A673 (cell line): ENCODE results near the gene LILRA2. TPM values are rescaled to one million over a fixed set of nuclear protein-coding genes. Genes with fewer than 3 reads are reported as not detected.

Source experiments
- BruUV-seq: library from RNA; stranded (reverse); fragments of 400-500 nt; replicated peaks from 2 replicates; lab custom pipeline; 2021; lab: Mats Ljungman, UMichigan
- CTCF ChIA-PET: fragments of 300-600 bp; sonication (Branson Sonifier 250); formaldehyde crosslinking; loops from one replicate; lab custom pipeline; 2022; ENCODE audit warnings: antibody characterized with exemption; lab: Charles Lee
- POLR2A ChIA-PET: fragments of 300-600 bp; sonication (Branson Sonifier 250); formaldehyde crosslinking; loops from one replicate; lab custom pipeline; 2022; ENCODE audit warnings: antibody characterized with exemption; ENCODE audit not compliant: low non-redundant PET; lab: Charles Lee
- DNase-seq: peaks from one replicate; pipeline ENCODE4 v3.0.0-alpha.2; 2015; ENCODE audit warnings: low spot score
- H3K27ac ChIP-seq: fragments of 200-600 bp; sonication (generic); 2 replicates; pipeline ENCODE4 v1.5.1; 2016; ENCODE audit warnings: mixed run types, low read depth, mild to moderate bottlenecking, mixed read lengths, antibody characterized with exemption, low read length; ENCODE audit not compliant: poor library complexity, severe bottlenecking
- H3K27me3 ChIP-seq: fragments of 200-600 bp; sonication (generic); replicated peaks from 2 replicates; pipeline ENCODE4 v1.6.1; 2017; ENCODE audit warnings: mixed run types, low read depth, mild to moderate bottlenecking, mixed read lengths, antibody characterized with exemption, low read length; ENCODE audit not compliant: insufficient read depth, poor library complexity
- H3K36me3 ChIP-seq: fragments of 200-600 bp; sonication (generic); 2 replicates; pipeline ENCODE4 v1.6.1; 2016; ENCODE audit warnings: mixed run types, mild to moderate bottlenecking, mixed read lengths, antibody characterized with exemption, low read length; ENCODE audit not compliant: insufficient read depth, poor library complexity, severe bottlenecking
- H3K4me1 ChIP-seq: fragments of 200-600 bp; sonication (generic); 2 replicates; pipeline ENCODE4 v1.6.1; 2017; ENCODE audit warnings: mixed run types, mild to moderate bottlenecking, mixed read lengths, antibody characterized with exemption, low read length; ENCODE audit not compliant: insufficient read depth, poor library complexity, severe bottlenecking
- H3K4me3 ChIP-seq: fragments of 200-600 bp; sonication (generic); 2 replicates; pipeline ENCODE4 v1.5.1; 2016; ENCODE audit warnings: low read depth, mixed run types, mild to moderate bottlenecking, mixed read lengths, low read length; ENCODE audit not compliant: poor library complexity, severe bottlenecking
- H3K9me3 ChIP-seq: fragments of 200-600 bp; sonication (generic); 2 replicates; pipeline ENCODE4 v1.6.1; 2016; ENCODE audit warnings: mixed run types, low read depth, mild to moderate bottlenecking, mixed read lengths, antibody characterized with exemption, low read length; ENCODE audit not compliant: poor library complexity, severe bottlenecking
- CTCF ChIP-seq: fragments of 300-800, 200-600 bp; sonication (generic); conservative IDR thresholded peaks from 2 replicates; pipeline ENCODE4 v1.5.1; 2017; ENCODE audit warnings: low read depth, mild to moderate bottlenecking, antibody characterized with exemption, low read length, moderate library complexity, mixed read lengths
- EZH2 ChIP-seq: fragments of 200-600 bp; sonication (generic); IDR thresholded peaks from 2 replicates; pipeline ENCODE4 v1.6.1; 2017; ENCODE audit warnings: borderline replicate concordance, low read depth, mild to moderate bottlenecking, mixed read lengths, antibody characterized with exemption, low read length; ENCODE audit not compliant: poor library complexity, severe bottlenecking
- intact Hi-C: fragments of 100-400 bp; cut with micrococcal nuclease; formaldehyde crosslinking; loops from one replicate; pipeline ENCODE4 v1.10.0; 2022; ENCODE audit not compliant: unreplicated experiment
- total RNA-seq: library from RNA; stranded (reverse); gene quantifications from 2 replicates; pipeline ENCODE4 v1.2.3, GENCODE V29; 2021

Gene LILRA2
- total RNA-seq, 1 experiment from 2014 or later = not detected

DNA sequence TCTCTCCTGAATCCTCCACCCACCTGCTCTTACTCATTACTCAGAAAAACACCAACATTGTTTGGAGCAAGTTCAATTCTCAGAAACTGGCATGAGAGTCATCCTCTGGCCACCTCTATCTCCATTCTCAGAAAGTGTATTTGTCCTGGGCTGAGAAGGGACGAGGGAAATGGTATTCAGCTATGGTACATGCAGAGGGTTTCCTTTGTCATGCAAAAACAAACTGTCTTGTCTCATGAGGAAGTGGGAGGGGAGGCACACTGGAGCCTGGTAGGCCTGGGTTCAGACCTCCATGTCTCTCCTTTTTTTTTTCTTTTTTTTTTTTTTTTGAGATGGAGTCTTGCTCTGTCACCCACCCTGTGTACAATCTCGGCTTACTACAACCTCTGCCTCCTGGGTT, 31.9 kb upstream of the LILRA2 start:
- Histone ChIP-seq H3K4me3 (no peak overlapping the region), H3K27me3 (peaks cover 9% of the 10 kb centered on the region), H3K36me3 (no peaks in the 10 kb centered on the region), H3K9me3 (no peaks in the 10 kb centered on the region), H3K27ac (no peak overlapping the region), H3K4me1 (no peaks in the 10 kb centered on the region)
- no TSS peak for BruUV-seq
- intact Hi-C loops = no loop called here
- CTCF ChIA-PET = no interaction called here
- POLR2A ChIA-PET = no interaction called here
- TF ChIP-seq CTCF (no peak), EZH2 (no peak)
- DNase-seq = no peak

DNA sequence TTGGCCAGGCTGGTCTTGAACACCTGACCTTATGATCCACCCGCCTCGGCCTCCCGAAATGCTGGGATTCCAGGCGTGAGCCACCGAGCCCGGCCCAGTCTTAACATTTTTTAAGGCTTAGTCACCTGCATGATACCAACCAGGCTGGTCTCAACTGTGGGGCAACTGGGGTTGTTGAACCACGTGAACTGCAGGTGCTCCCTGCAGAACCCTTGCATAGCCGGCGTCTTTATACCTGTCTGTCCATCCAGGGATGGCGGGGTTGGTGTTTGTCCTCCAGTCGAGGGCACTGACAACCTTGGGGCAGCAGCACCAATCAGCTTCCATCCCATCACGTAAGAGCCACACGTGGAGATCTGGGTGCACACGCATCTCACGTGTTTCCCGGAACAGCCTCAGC, 24.8 kb upstream of the LILRA2 start:
- H3K27me3 ChIP-seq = peaks cover 24% of the 10 kb centered on the region

GRCh38 chr19:54549224-54549623, 24.4 kb upstream of the LILRA2 start:
- Histone ChIP-seq H3K9me3 (no peaks in the 10 kb centered on the region), H3K27ac (no peak overlapping the region), H3K36me3 (no peaks in the 10 kb centered on the region), H3K4me3 (no peak overlapping the region), H3K4me1 (no peaks in the 10 kb centered on the region), H3K27me3 (peaks cover 24% of the 10 kb centered on the region)
- TF ChIP-seq EZH2 (no peak), CTCF (no peak)
- CTCF ChIA-PET = no interaction called here
- no peak for DNase-seq
- intact Hi-C loops = no loop called here
- POLR2A ChIA-PET = no interaction called here
- no TSS peak for BruUV-seq

More for the DNA sequence above, 24.8 kb upstream of the LILRA2 start:
- POLR2A ChIA-PET = no interaction called here
- Histone ChIP-seq H3K27ac (no peak overlapping the region), H3K36me3 (no peaks in the 10 kb centered on the region), H3K9me3 (no peaks in the 10 kb centered on the region), H3K4me1 (no peaks in the 10 kb centered on the region), H3K4me3 (no peak overlapping the region)
- intact Hi-C loops = no loop called here
- DNase-seq = no peak
- TF ChIP-seq CTCF (no peak), EZH2 (no peak)
- BruUV-seq = no TSS peak
- CTCF ChIA-PET = no interaction called here
